ENCODE measurements around the gene SEZ6L.

SEZ6L gene

DNA sequence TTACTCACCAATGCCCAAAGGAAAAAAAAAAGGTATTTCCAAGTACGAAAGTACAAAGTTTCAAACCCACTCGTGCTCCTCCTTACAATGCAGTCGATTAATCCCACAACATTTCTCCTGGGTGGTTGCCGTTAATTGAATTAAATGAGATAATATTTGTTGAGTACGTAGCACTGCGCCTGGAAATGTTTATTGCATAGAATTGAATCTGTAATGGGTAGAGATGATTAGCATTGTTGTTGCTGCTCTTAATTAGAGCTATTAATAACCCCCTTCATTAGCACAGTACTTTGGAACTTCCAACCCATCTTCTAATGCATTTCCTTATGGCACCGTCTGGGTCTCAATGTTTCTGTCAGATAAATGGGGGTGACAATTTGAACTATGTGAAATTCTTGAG is 77.3 kb downstream of the SEZ6L start:
- DNase-seq, result no peak

DNA sequence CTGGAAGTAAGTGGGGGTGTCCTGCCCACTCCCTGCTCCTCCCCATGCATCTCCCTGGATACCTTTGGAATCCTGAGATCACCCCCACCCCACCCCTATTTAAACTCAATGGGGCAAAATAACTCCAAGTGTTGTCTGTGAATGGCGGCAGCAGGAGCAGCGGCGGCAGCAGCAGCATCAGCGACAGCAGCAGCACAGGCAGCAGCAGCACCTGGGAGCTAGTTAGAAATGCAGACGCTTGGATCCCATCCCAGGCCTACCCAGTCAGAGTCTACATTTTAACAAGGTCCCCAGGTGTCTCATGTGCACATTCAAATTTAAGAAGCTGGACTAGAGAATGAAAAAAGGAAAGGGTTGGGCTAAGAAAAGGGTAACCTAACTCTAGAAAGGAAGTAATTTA is 82.6 kb downstream of the SEZ6L start:
- DNase-seq, result no peak

DNA sequence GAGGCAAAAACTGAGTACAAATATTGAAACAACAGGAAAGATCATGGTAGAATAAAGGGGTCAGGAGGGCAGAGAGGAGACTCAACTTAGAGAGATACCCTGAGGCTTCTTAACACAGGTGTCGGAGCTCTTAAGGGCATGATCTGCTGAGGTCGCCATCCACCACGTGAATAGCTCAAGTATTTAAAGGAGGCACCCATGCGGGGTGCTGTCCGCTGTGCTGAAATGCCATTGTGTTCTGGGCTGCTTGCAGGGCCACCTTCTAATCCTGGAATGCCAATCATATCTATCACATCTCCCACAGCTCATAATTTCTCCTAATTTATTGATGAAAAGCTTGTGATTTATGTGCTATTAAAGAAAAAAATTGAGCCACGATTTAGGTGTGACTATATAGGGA is 90.2 kb downstream of the SEZ6L start:
- DNase-seq, result no peak

DNA sequence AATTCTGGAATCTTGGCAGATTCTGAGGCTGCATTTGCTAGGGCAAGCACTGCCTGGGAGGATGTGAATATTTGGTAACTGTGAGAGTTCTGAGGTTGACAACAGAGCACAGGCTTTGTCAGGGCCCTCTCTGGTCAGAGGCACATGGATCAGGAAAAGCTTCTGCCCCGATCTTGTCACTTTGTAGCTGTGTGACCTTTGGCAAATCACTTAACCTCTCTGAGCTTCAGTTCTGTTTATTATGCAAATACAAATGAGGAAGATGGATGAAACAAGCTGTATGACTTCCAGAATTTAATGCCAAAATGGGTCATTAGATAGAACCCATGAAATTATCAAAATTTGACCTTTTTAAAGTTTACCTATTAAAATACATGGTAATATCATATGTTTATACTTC is 94.9 kb downstream of the SEZ6L start:
- DNase-seq, result no peak

DNA sequence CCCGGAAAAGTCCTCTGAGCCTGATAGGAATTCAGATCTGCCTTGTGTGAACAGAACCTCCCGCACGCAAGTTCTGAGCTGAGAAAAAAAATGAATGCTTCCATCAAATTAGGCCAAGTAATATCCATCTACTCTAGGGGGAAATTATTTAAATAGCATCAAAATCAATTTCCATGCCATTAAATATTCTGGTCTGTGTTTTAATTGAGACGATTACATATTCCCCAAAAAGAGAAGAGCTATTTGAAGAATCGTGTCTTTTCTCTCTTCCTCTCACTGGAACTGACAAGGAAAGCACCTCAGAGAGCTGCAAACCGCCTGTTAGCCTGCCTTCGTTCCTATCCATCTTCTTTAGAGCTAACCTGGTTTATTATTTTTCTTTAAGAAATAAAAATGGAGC is 96.0 kb downstream of the SEZ6L start:
- no peak for DNase-seq

DNA sequence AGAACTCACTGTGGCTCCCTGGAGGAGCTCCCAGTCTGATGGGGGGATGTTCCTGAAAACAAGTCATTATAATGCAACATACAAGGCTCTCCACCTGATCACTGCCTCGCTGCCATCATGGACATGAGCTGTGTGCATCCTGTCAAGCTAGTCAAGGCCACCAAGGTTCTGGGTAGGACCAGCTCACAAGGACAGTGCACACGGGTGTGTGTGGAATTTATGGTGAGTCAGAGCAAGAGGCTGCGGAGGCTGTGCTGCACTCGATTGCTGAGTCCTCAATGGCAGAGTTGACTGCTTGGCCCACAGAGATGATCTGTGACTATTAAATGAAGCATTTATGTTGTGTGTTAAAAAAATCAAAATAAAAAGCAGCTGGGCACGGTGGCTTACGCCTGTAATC is 96.6 kb downstream of the SEZ6L start:
- DNase-seq, result no peak

DNA sequence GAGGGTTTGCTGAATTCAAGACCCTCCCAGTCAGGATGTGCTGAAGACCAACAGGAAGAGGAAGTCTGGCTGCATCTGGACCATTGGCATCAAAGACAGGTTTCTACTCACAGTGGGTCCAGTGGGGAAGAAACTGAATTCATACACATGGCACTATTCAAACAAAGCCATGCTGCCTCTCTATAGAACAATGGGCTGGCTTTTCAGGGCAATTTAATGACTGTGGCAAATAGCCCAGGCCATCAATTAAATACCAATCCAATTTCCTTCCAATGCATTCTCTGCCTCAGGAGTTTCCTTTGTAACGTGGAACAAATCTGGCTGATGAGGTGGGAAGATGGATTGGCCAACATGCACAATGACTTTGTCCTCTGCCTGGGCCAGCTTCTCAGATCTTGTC is 98.6 kb downstream of the SEZ6L start:
- no peak for DNase-seq

DNA sequence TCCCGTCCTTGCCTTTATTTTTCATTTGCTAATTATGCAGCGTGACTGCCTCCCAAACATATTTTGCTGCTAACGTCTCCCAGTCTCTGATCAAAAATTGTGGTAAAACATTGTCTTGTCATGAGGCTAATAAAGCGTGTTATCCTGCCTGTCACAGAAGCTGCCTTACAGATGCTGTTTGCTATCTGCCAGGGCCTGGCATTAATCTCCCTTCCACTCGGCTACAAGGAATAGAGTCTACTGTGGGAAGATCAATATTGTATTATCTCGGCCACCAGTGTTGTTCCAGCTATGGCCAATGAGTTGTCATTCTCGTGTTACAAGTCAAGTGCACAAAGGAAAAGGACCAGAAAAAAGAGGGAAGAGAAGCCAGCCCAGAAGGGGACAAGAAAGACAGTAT is 100.3 kb downstream of the SEZ6L start:
- DNase-seq, result no peak

DNA sequence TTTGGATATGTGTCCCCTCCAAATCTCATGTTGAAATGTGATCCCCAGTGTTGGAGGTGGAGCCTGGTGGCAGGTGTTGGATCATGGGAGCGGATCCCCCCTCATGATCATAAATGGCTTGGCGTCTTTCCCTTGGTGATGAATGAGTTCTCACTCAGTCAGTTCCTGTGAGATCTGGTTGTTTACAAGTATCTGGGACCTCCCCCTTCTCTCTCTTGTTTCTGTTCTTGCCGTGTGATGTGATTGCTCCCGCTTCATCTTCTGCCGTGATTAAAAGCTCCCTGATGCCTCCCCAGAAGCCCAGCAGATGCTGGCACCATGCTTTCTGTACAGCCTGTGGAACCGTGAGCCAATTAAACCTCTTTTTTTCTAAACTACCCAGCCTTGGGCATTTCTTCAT is 102.2 kb downstream of the SEZ6L start:
- no peak for DNase-seq

DNA sequence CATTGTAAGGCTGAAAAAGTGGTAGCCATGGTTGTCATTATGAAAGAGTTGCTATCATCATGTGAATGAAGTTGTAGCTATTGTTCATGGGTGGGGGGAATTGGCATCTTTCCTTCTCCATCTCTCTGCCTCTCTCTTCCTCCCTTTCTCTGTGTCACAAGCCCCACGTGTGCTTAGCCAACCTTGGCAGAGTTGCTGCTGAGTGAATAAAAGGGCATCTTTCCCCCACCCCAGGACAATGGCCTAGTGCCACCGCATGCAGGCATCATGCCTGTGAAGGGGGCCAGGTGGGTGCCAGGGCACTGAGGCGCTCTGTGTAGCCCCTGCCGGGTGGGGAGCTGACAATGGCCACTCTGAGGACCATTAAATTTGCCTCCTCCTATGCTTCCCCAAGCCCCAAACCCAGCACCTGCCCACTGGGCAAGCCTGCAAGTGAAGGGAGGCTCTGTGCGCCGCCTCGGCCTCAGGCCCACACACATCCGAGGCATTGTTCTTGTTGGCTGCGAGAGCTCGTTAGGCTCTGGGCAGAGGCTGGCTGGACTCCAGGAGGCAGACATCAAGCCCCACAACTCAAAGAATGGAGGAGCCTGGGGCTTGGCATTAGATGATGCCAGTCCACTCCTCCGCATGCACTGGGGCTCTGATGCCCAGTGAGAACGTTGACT is 103.9 kb downstream of the SEZ6L start:
- DNase-seq, result no peak

DNA sequence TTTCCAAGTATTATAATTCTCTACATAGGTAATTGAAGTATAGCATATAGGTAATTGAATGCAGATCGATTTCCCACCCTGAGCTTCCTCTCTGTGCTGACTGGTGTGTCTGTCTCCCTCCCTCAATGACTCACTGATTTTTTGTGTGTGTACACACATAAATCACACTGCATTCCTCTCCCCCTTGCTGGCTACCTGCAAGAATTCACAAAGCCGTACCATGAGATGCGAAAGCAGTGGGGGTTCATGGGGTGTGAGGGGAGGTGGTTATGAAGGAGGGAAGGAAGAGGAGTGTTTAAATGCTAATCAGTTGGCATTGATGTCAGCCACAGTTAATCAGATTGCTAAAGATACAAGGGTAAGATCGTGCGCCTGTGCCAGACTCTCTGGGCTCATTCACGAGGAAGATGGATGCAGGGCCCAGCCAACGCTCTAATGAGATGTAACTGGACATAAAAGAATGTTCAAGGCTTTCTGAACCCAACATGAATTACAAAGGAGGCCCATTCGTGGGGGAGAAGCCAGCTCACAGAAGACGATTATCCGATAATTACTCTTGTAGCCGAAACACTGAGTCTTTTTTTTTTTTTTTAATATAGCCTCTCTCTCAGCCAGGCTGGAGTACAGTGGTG is 107.4 kb downstream of the SEZ6L start:
- no peak for DNase-seq

DNA sequence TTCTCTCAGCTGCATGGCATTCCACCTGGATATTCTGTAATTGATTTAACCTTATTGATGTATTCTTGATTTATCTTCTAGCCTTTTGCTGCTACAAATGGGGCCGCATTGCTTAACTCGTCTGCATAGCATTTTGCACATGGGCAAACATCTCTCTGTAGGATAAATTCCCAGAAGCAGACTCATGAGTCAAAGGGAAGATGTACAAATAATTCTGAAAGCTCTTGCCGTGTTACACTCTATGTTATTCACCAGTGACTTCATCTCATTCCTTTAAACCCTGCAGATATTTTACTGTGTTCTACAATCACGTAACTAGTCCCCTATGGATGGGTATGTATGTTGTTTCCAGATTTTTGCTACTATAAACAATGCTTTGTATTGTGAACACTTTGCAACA is 112.7 kb downstream of the SEZ6L start:
- DNase-seq, result no peak

DNA sequence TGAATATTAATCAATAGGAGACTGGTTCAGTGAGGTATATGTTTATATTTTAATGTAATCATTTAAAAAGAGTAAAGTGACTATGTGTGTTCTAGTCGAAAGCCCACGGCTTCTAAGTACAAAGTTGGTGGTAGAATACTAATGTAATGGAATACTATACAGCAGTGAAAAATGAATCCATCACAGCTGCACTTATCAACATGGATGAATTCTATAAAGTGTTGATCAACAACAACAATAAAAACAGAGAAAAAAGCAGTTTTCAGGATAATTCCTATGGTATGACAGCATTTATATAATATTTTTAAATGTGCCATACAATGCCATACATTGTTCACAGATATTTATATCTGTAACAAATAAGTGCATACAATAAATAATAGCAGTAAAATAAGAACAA is 114.1 kb downstream of the SEZ6L start:
- no peak for DNase-seq

DNA sequence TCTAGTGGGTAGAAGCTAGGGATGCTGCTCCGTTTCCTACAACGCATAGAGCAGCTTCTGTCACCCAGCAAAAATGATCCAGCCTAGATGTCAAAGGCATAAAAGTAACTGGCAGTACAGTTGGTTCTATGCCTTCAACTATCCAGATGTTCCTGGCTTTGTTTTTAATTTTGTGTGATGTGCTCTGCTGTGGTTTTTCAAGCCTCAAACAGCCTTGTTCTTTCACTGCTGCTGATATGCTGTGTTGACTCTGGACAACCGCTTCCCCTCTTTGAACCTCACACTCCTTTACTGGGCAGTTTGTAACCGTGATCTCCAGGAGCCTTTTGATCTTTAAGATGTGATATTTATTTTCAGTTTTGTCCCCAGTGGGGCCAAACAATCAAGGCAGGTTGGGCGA is 116.4 kb downstream of the SEZ6L start:
- no peak for DNase-seq

DNA sequence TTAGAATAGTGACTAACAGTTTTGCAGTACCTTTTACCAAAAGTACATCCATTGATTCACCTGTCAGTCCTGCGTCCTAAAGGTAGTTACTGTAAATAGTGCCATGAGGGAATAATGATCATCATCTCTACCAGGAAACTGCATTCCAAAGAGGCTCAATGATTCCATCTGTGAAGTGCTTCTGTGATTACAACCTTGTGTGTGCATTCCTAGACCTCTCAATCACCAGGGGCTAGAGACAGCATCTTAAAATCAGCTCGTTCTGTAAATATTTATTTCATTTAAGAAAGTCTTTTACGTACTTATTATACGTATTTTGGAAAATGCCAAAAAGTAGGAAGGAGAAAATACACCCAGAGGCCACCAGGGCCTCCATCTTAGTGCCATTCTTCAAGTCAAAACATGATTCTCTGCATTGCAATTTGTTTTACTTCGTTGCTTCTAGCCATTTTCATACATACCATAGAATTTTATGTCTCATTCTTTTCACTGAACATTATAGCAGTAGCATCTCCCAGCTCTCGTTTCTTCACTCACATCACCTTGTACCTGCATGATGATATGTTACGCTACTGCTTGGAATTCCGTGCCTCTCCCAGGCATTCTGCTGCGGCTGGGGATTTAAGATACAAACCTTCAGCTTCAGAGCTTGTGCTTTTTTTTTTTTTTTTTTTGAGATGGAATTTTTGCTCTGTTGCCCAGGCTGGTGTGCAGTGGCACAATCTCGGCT is 117.0 kb downstream of the SEZ6L start:
- DNase-seq, result no peak

DNA sequence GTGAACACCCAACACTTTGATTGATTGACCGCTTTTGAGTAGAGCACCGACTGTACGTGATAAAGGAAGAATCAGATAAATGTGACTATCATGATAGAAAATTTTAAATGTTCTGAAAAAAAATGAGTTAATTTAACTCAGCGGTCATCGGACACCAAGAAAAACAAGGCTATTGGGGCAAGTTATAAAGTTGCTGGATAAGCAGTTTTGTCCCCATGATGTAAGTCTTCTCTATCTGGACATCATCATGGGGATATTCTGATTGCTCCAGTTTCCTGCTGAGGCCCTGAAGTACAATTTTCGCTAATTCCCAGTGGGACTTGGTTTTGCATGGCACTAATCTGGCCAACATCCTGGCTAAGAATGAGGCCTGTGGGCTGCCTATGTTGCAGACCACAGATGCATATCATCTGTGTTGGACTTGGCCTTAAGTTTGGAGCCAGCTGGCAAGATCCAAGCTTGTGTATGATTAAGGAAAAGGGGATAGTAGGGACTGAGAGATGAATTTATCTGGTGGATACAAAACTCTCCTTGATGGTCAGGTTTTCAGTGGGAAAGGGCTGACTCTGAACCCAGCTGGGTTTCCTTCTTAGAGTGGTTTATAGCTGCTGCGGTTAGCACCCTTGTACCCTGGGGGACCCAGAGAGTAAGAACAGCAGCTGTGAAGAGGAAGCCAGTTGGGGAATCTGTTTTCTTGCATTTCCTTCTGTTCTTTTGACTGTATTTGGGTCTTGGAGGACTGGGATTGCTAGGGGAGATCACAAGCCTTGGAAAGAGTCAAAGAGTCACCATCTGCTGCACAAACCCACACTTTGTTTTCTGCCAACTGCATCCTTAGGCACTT is 118.3 kb downstream of the SEZ6L start:
- DNase-seq, result no peak

DNA sequence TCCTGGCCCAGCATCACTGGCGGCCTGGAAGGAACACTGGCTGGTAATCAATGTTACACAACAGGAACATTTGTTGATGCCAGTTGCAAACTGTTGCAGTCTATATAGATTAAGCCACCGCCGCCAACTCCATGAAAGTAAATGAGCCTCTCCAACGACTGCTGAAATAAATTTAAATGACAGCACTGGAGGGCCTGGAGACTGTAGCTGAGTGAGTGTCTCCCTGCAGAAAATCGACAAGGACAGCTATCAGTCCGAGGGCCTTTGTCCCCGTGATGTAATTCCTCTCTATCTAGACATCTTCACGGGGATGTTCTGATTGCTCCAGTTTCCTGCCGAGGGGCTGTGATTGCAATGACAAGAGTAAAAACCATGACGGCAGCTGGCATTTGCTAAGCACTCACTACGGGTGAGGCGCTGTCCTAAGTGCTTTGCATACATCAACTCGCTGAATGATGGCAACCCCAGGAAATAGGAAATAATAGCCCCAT is 120.4 kb downstream of the SEZ6L start:
- no peak for DNase-seq

DNA sequence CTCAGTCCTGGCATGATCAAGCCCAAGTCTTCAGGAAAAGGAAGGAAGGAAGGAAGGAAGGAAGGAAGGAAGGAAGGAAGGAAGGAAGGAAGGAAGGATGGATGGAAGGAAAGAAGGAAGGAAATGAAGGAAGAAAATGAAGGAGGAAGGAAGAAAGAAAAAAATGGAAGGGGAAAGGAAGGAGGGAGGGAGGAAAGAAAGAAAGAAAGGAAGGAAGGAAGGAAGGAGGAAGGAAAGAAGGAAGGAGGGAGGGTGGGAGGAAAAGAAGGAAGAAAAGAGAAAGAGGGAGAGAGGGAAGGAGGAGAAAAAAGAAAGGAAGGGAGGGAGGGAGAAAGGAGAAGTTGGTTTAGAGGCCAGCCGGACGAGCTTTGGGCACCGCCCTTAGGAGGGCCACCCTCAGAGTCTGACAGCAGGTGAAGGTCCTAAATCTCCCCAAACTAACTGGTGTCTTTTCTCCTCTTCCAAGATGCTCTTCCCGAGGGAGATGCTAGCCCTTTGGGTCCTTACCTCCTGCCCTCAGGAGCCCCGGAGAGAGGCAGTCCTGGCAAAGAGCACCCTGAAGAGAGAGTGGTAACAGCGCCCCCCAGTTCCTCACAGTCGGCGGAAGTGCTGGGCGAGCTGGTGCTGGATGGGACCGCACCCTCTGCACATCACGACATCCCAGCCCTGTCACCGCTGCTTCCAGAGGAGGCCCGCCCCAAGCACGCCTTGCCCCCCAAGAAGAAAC is 122.8 kb downstream of the SEZ6L start:
- DNase-seq, result no peak

DNA sequence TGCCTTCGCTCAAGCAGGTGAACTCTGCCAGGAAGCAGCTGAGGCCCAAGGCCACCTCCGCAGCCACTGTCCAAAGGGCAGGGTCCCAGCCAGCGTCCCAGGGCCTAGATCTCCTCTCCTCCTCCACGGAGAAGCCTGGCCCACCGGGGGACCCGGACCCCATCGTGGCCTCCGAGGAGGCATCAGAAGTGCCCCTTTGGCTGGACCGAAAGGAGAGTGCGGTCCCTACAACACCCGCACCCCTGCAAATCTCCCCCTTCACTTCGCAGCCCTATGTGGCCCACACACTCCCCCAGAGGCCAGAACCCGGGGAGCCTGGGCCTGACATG is 123.4 kb downstream of the SEZ6L start:
- DNase-seq, result no peak

DNA sequence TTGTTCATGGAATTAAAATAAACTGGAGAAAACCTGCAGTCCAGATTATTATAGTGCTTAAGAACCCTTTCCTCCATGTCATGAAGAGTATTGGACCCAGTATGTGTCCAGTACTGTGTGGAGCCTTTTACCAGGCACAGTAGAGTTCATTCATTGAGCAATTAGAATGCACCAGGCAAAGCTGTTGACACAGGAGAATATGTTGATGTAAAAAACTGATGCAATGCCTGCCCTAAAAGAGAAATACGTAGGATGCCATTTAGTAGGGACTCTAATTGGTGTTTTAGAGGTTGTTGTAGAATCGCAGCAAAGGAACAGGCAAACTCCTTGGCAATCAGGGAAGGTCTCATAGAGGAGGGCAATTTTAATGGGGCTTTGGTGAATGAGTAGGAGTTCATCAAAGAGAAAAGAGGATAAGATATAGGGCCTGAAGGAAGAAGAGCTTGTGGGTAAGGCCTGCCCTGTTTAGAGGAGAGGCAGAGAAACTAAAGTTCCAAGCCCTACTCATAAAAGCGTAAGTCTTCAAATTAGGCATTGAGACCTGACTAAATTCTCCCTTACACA is 126.4 kb downstream of the SEZ6L start:
- no peak for DNase-seq

DNA sequence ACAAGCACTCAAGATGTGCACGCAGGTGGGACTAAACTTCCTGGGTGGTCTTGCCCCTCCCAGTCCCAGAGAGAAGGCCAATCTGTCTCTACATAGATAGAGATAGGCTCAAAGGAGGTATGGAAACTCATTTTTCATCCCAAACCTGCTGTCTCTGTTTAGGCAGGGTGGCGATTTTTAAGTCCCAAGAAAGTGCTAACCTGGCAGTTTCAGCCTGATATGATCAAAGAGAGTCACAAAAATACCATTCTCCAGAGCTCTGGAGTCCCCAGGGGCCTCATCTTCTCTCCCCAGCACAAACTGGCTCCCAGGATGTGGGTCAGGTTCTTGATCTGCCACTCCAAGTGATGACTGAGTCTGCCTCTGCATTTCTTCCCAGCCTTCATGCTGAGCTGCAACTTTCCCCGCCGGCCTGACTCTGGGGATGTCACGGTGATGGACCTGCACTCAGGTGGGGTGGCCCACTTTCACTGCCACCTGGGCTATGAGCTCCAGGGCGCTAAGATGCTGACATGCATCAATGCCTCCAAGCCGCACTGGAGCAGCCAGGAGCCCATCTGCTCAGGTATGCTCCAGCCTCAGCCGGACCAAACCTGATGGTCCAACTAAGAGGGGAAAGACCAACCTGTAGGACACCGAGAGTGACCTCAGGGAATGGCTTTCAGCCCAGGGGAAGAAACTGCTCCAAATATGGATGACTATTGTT is 129.5 kb downstream of the SEZ6L start:
- no peak for DNase-seq

DNA sequence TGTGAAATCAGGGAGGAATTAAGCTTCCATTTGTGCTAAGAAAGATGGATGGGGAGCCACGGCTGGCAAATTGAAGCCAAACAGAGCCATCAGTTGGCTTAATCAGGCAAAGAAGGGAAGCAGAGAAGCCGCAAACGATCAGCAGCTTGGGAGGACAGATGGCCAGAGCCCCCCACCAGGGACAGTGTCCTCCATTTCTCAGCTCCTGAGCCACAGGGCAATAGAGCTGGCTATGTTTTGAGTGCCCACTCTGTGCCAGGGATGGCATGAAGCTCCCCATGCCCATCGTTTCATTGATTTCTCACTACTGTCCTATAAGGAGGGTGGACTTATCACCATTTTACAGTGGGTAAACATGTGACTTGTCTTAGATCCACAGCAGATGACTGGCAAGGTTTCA is 133.5 kb downstream of the SEZ6L start:
- DNase-seq, result no peak
